DND-41 (cell line): ENCODE results near the gene ZNF608.

Experiments
- ATAC-seq: fragments of 200-7000 bp; cut with Tn5 transposase; 3 replicates; pipeline ENCODE4 v1.9.1; 2021; ENCODE audit warnings: low read depth; ENCODE audit not compliant: insufficient read depth
- DNase-seq: peaks from one replicate; pipeline ENCODE4 v3.0.0-alpha.2; 2020
- H2AFZ ChIP-seq: 2 replicates; pipeline ENCODE4 v1.6.0; 2012; ENCODE audit warnings: low read depth, low read length
- H3K27ac ChIP-seq: 2 replicates; pipeline ENCODE4 v1.5.1; 2012; ENCODE audit warnings: low read length, inconsistent platforms
- H3K27me3 ChIP-seq: fragments of 200-600 bp; sonication (generic); 2 replicates; pipeline ENCODE4 v1.6.0; 2012; ENCODE audit warnings: low read length, mild to moderate bottlenecking, inconsistent platforms; ENCODE audit not compliant: insufficient read depth, poor library complexity
- H3K36me3 ChIP-seq: 2 replicates; pipeline ENCODE4 v1.5.1; 2012; ENCODE audit warnings: low read length, inconsistent platforms; ENCODE audit not compliant: insufficient read depth
- H3K4me1 ChIP-seq: 2 replicates; pipeline ENCODE4 v1.5.1; 2012; ENCODE audit warnings: mild to moderate bottlenecking, low read length; ENCODE audit not compliant: insufficient read depth
- H3K4me2 ChIP-seq: 2 replicates; pipeline ENCODE4 v1.6.0; 2012; ENCODE audit warnings: mild to moderate bottlenecking, moderate library complexity, low read length, inconsistent platforms; ENCODE audit not compliant: insufficient read depth
- H3K4me3 ChIP-seq, 2 experiments: fragments of 200-600 bp in 1 of 2; shearing (Covaris generic) in 1 of 2; 2 replicates each; pipeline ENCODE4 v1.5.1; 2012 to 2016; ENCODE audit warnings: inconsistent platforms in 2 of 2, low read length in 2 of 2, mild to moderate bottlenecking in 2 of 2, low read depth in 1 of 2, moderate library complexity in 1 of 2
- H3K79me2 ChIP-seq: 2 replicates; pipeline ENCODE4 v1.6.0; 2012; ENCODE audit warnings: low read length, inconsistent platforms; ENCODE audit not compliant: insufficient read depth
- H3K9ac ChIP-seq: 2 replicates; pipeline ENCODE4 v1.6.0; 2012; ENCODE audit warnings: low read depth, mild to moderate bottlenecking, inconsistent platforms, low read length, moderate library complexity
- H3K9me3 ChIP-seq: 2 replicates; pipeline ENCODE4 v1.5.1; 2012; ENCODE audit warnings: low read length, moderate library complexity, mild to moderate bottlenecking, inconsistent platforms; ENCODE audit not compliant: insufficient read depth, severe bottlenecking
- H4K20me1 ChIP-seq: 2 replicates; pipeline ENCODE4 v1.6.0; 2012; ENCODE audit warnings: low read length; ENCODE audit not compliant: insufficient read depth
- EZH2 ChIP-seq: IDR thresholded peaks from 3 replicates; pipeline ENCODE4 v1.6.1; 2012; ENCODE audit warnings: borderline replicate concordance, low read depth, mild to moderate bottlenecking, moderate library complexity, low read length, inconsistent platforms; ENCODE audit not compliant: severe bottlenecking
- TF ChIP-seq, protein P1 (sequence below): IDR thresholded peaks from 2 replicates; pipeline ENCODE4 v1.5.1; 2012; ENCODE audit warnings: borderline replicate concordance, low read length, moderate library complexity, mild to moderate bottlenecking; ENCODE audit not compliant: poor library complexity, severe bottlenecking; ENCODE audit errors: extremely low read depth

The ZNF608 gene

DNA sequence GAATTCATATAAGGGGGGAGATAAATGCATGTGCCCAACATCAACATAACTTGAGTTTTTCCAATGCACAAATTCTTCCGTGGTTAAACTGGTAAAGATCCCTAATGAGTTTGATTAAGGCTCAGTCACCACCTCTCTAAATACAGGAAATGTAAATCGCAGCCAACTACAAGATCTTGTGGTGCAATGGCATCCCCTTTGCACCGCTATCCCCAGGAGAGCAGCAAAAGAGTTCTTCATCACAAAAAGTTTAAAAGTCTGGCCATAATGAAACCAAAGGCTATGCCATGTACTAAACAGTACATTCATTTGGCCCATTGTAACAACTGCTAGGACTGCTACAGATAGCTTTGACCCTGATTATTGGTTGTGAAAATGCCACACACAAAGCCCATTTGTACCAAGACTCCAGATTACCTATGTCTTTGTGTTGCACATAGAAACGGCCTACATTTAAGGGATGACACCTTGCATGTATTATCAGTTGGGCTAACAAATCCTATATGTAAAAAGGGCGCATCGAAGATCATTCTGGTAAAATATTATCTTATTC lies 44.5 kb downstream of the ZNF608 start:
- Histone ChIP-seq H3K9me3 (no peaks in the 10 kb centered on the region), H3K4me2 (no peak overlapping the region), H2AFZ (no peak overlapping the region), H4K20me1 (no peaks in the 10 kb centered on the region), H3K27ac (no peak overlapping the region), H3K36me3 (no peaks in the 10 kb centered on the region), H3K27me3 (no peaks in the 10 kb centered on the region), H3K4me3 (no peak overlapping the region), H3K79me2 (no peaks in the 10 kb centered on the region), H3K4me1 (peaks cover 10% of the 10 kb centered on the region; the same call in 1 of the 2 replicates), H3K9ac (no peak overlapping the region)
- DNase-seq (no peak), ATAC-seq (peak; percentile 29; the same call in 1 of the 3 replicates)
- TF ChIP-seq, protein P1, sequence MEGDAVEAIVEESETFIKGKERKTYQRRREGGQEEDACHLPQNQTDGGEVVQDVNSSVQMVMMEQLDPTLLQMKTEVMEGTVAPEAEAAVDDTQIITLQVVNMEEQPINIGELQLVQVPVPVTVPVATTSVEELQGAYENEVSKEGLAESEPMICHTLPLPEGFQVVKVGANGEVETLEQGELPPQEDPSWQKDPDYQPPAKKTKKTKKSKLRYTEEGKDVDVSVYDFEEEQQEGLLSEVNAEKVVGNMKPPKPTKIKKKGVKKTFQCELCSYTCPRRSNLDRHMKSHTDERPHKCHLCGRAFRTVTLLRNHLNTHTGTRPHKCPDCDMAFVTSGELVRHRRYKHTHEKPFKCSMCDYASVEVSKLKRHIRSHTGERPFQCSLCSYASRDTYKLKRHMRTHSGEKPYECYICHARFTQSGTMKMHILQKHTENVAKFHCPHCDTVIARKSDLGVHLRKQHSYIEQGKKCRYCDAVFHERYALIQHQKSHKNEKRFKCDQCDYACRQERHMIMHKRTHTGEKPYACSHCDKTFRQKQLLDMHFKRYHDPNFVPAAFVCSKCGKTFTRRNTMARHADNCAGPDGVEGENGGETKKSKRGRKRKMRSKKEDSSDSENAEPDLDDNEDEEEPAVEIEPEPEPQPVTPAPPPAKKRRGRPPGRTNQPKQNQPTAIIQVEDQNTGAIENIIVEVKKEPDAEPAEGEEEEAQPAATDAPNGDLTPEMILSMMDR, result no peak
- no peak for TF ChIP-seq EZH2

DNA sequence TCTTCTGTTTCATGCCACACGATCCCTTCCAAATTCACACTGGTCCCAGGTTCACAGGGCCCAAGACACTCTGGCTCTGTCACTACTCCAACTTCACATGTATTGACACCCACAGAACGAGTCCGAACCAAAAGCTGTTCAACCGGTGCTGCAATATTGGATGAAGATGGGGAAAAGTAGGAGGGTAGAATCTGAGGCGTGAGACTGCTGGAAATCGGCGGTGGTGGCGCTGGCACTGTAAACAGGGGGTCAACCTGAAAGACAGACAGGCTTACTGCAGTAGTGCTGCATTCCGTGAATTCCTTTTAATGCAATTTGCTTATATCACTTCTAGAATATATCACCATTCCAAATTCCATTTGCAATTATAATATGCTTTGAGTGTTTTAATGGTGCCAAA lies 45.4 kb downstream of the ZNF608 start:
- no peak overlapping the region for H3K4me3 ChIP-seq
- no peaks in the 10 kb centered on the region for H3K9me3 ChIP-seq
- no peaks in the 10 kb centered on the region for H3K79me2 ChIP-seq
- H3K36me3 ChIP-seq, result no peaks in the 10 kb centered on the region
- peaks cover 10% of the 10 kb centered on the region; the same call in 1 of the 2 replicates for H3K4me1 ChIP-seq
- DNase-seq, result no peak
- ATAC-seq, result no peak
- no peak overlapping the region for H2AFZ ChIP-seq
- no peak for TF ChIP-seq EZH2
- TF ChIP-seq, protein P1, result no peak
- H3K9ac ChIP-seq, result no peak overlapping the region
- no peaks in the 10 kb centered on the region for H3K27me3 ChIP-seq
- no peak overlapping the region for H3K4me2 ChIP-seq
- no peaks in the 10 kb centered on the region for H4K20me1 ChIP-seq
- H3K27ac ChIP-seq, result no peak overlapping the region

DNA sequence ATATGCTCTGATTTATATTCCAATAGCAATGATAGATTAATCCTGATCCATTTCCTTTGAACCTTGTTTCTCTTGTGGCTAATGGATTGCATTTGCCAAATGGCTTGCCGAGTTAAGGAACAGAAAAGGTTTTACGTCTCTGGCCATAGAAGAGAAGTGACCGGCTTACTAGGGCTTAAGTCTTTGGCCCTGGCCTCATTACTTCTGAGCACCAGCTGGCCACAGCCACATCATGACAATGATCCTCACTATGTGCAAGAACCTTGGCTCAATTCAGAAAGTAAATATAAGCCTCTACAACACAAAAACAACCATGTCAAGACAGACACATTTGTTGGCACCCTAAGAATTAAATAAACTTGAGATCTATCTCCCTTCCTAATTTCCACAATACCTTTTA lies 46.1 kb downstream of the ZNF608 start:
- no peaks in the 10 kb centered on the region for H3K9me3 ChIP-seq
- no peaks in the 10 kb centered on the region for H3K27me3 ChIP-seq
- TF ChIP-seq EZH2, result no peak
- TF ChIP-seq, protein P1, result no peak
- H3K4me2 ChIP-seq, result no peak overlapping the region
- H4K20me1 ChIP-seq, result no peaks in the 10 kb centered on the region
- H3K27ac ChIP-seq, result no peak overlapping the region
- H3K9ac ChIP-seq, result no peak overlapping the region
- H2AFZ ChIP-seq, result no peak overlapping the region
- no peaks in the 10 kb centered on the region for H3K79me2 ChIP-seq
- H3K36me3 ChIP-seq, result no peaks in the 10 kb centered on the region
- ATAC-seq (no peak), DNase-seq (no peak)
- H3K4me1 ChIP-seq, result peaks cover 10% of the 10 kb centered on the region; the same call in 1 of the 2 replicates
- H3K4me3 ChIP-seq, result no peak overlapping the region

GRCh38 chr5:124698770-124699169 lies 47.7 kb downstream of the ZNF608 start:
- Histone ChIP-seq H3K36me3 (no peaks in the 10 kb centered on the region), H3K79me2 (no peaks in the 10 kb centered on the region), H3K4me1 (peaks cover 10% of the 10 kb centered on the region; the same call in 1 of the 2 replicates), H3K4me3 (no peak overlapping the region), H3K9ac (no peak overlapping the region), H3K27me3 (no peaks in the 10 kb centered on the region), H3K4me2 (no peak overlapping the region), H4K20me1 (no peaks in the 10 kb centered on the region), H3K27ac (no peak overlapping the region), H3K9me3 (no peaks in the 10 kb centered on the region), H2AFZ (no peak overlapping the region)
- ATAC-seq, result no peak
- no peak for DNase-seq
- TF ChIP-seq EZH2, result no peak
- TF ChIP-seq, protein P1, result no peak
